NCI-H2227 (cell line): ENCODE data around the gene ADGRL1.
A peak's percentile ranks its signal among the peaks of the same experiment; 100 is the strongest.
"Not testable (repeated sequence)": the region's sequence is repeated elsewhere in the genome, so short reads cannot be mapped to it uniquely, and the experiment has no call there.

Source experiments
- DNase-seq: peaks from one replicate; lab custom pipeline; 2025; ENCODE audit not compliant: unreplicated experiment; lab: John Stamatoyannopoulos, UW

The ADGRL1 gene

GRCh38 chr19:14205452-14206287 is at the start of gene ADGRL1:
Gene ADGRL1 (minus strand): TSS chr19:14206169. CDS start chr19:14183602, 22,567 bp downstream.
- DNase-seq: not testable (repeated sequence)

GRCh38 chr19:14255316-14255715 is 49.3 kb upstream of the ADGRL1 start:
- DNase-seq: not testable (repeated sequence)

- peak; percentile 67 for DNase-seq
Observed at GRCh38 chr19:14253822-14254599, 48.0 kb upstream of the ADGRL1 start.

GRCh38 chr19:14252136-14252535 is 46.2 kb upstream of the ADGRL1 start:
- not testable (repeated sequence) for DNase-seq

GRCh38 chr19:14250870-14251269 is 44.9 kb upstream of the ADGRL1 start:
- no peak for DNase-seq

GRCh38 chr19:14250315-14250714 is 44.3 kb upstream of the ADGRL1 start:
- not testable (repeated sequence) for DNase-seq

- not testable (repeated sequence) for DNase-seq
Observed at GRCh38 chr19:14249891-14250290, 43.9 kb upstream of the ADGRL1 start.

- peak; percentile 76 for DNase-seq
Observed at GRCh38 chr19:14249012-14249754, 43.2 kb upstream of the ADGRL1 start.

GRCh38 chr19:14248578-14249011 is 42.6 kb upstream of the ADGRL1 start:
- DNase-seq: peak; percentile 83

GRCh38 chr19:14247548-14248471 is 41.8 kb upstream of the ADGRL1 start:
- DNase-seq: peak; percentile 25

GRCh38 chr19:14247205-14247547 is 41.2 kb upstream of the ADGRL1 start:
- DNase-seq: not testable (repeated sequence)

GRCh38 chr19:14244393-14244792 is 38.4 kb upstream of the ADGRL1 start:
- DNase-seq: not testable (repeated sequence)

GRCh38 chr19:14243718-14244117 is 37.7 kb upstream of the ADGRL1 start:
- DNase-seq: not testable (repeated sequence)

- DNase-seq: no peak
Observed at GRCh38 chr19:14237014-14237941, 31.3 kb upstream of the ADGRL1 start.

GRCh38 chr19:14232945-14233344 is 27.0 kb upstream of the ADGRL1 start:
- DNase-seq: not testable (repeated sequence)

GRCh38 chr19:14228446-14229071 is 22.6 kb upstream of the ADGRL1 start:
- DNase-seq: not testable (repeated sequence)

- not testable (repeated sequence) for DNase-seq
Observed at GRCh38 chr19:14226498-14226897, 20.5 kb upstream of the ADGRL1 start.

- no peak for DNase-seq
Observed at GRCh38 chr19:14222886-14223285, 16.9 kb upstream of the ADGRL1 start.

GRCh38 chr19:14221345-14221744 is 15.4 kb upstream of the ADGRL1 start:
- peak; percentile 49 for DNase-seq
